ENCODE results near the gene ARSB.

DNA sequence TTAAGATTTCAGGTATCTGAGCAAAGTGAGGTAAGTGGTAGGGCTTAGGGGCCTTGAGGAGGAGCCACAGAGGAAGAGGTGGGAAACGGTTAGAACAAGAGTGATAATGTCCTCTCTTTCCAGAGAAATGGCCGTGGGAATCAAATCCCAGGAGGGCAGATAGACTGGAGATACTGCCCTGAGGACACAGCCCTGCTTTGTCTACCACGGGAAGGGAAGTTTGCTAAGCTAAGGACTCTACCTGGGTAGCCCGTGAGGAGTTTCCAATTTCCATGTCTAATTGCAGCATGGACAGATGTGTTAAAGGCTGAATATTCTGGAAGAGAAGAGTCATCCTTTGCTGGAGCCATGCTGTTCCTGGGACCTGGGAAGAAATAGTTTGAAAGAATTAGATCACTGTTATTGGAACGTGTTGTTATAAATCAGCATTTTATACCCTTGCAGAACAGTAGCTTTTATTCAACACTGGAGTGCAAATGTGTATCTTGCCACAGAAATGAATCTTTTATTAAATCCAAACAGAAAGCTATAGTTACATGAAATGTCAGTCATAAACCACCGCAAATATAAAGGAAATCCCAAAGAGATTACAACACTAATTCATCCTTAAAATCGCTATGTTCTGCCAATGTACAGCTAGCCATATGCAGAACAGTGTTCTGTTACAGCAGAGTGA, 203.4 kb downstream of the ARSB start:
- no peak for TF ChIP-seq CTCF (IDR thresholded peaks at IDR 0.05)
- TF ChIP-seq POLR2A (IDR thresholded peaks at IDR 0.05) = no peak
- TF ChIP-seq EP300 (IDR thresholded peaks at IDR 0.05) = no peak
